ENCODE measurements around the gene RTTN. TPM values are rescaled to one million over a fixed set of nuclear protein-coding genes. Genes with fewer than 3 reads are reported as not detected.

RTTN gene
- total and polyA plus RNA-seq, 2 experiments from 2014 or later = 7.2 to 31.0 TPM

- Histone ChIP-seq H3F3A (replicated peaks; ENCODE audit: low read depth) (no peaks in the 10 kb centered on the region), H2AFZ (no peak overlapping the region), H3K27me3 (ENCODE audit: insufficient read depth) (no peaks in the 10 kb centered on the region), H3K4me1 (ENCODE audit: insufficient read depth) (peaks cover 20% of the 10 kb centered on the region), H4K20me1 (replicated peaks; ENCODE audit: insufficient read depth) (no peaks in the 10 kb centered on the region), H3K36me3 (ENCODE audit: insufficient read depth) (no peaks in the 10 kb centered on the region), H3K27ac (ENCODE audit: low read depth) (no peak overlapping the region), H3K79me2 (replicated peaks; ENCODE audit: insufficient read depth) (no peaks in the 10 kb centered on the region), H3K4me3 (no peak overlapping the region), H3K4me2 (no peak overlapping the region), H3K9me2 (ENCODE audit: insufficient read depth) (no peaks in the 10 kb centered on the region)
- peaks cover 25% of the 10 kb centered on the region for H3K4me1 Mint-ChIP-seq
- DNase-seq (ENCODE audit: low spot score) (no peak), ATAC-seq (peak; percentile 27; the same call in 1 of the 3 replicates)
- peaks cover 10% of the 10 kb centered on the region; the same call in 2 of the 3 replicates for H3K36me3 Mint-ChIP-seq (ENCODE audit: low read depth)
- no peaks in the 10 kb centered on the region for H3K27me3 Mint-ChIP-seq (ENCODE audit: insufficient read depth, low read depth, poor library complexity)
- H3K9me3 Mint-ChIP-seq = no peaks in the 10 kb centered on the region
- no peak overlapping the region for H3K4me3 Mint-ChIP-seq
- H3K27ac Mint-ChIP-seq = no peak overlapping the region
- TF ChIP-seq NANOG (IDR thresholded peaks at IDR 0.05; ENCODE audit: borderline replicate concordance) (no peak), CTCF (conservative IDR thresholded peaks at IDR 0.05; ENCODE audit: low read depth in 2 of 2) (no peak), ZNF114 (CRISPR knock-in tag; IDR thresholded peaks at IDR 0.05) (no peak), POLR2AphosphoS5 (IDR thresholded peaks at IDR 0.05; ENCODE audit: low read depth) (no peak), JUNB (IDR thresholded peaks at IDR 0.05; ENCODE audit: unreplicated experiment) (no peak), STAT1 (IDR thresholded peaks at IDR 0.05; ENCODE audit: unreplicated experiment) (no peak), EZH2 (IDR thresholded peaks at IDR 0.05; ENCODE audit: low read depth, unreplicated experiment) (no peak), EZH2phosphoT487 (IDR thresholded peaks at IDR 0.05; ENCODE audit: unreplicated experiment) (no peak), ETS1 (IDR thresholded peaks at IDR 0.05) (no peak), ZNF331 (CRISPR knock-in tag; IDR thresholded peaks at IDR 0.05; ENCODE audit: low read depth) (no peak), CREB1 (CRISPR knock-in tag; IDR thresholded peaks at IDR 0.05; ENCODE audit: low read depth) (no peak)
- TF ChIP-seq, protein P1, sequence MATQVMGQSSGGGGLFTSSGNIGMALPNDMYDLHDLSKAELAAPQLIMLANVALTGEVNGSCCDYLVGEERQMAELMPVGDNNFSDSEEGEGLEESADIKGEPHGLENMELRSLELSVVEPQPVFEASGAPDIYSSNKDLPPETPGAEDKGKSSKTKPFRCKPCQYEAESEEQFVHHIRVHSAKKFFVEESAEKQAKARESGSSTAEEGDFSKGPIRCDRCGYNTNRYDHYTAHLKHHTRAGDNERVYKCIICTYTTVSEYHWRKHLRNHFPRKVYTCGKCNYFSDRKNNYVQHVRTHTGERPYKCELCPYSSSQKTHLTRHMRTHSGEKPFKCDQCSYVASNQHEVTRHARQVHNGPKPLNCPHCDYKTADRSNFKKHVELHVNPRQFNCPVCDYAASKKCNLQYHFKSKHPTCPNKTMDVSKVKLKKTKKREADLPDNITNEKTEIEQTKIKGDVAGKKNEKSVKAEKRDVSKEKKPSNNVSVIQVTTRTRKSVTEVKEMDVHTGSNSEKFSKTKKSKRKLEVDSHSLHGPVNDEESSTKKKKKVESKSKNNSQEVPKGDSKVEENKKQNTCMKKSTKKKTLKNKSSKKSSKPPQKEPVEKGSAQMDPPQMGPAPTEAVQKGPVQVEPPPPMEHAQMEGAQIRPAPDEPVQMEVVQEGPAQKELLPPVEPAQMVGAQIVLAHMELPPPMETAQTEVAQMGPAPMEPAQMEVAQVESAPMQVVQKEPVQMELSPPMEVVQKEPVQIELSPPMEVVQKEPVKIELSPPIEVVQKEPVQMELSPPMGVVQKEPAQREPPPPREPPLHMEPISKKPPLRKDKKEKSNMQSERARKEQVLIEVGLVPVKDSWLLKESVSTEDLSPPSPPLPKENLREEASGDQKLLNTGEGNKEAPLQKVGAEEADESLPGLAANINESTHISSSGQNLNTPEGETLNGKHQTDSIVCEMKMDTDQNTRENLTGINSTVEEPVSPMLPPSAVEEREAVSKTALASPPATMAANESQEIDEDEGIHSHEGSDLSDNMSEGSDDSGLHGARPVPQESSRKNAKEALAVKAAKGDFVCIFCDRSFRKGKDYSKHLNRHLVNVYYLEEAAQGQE (IDR thresholded peaks at IDR 0.05; ENCODE audit: unreplicated experiment) = no peak
- TF ChIP-seq, protein P2, sequence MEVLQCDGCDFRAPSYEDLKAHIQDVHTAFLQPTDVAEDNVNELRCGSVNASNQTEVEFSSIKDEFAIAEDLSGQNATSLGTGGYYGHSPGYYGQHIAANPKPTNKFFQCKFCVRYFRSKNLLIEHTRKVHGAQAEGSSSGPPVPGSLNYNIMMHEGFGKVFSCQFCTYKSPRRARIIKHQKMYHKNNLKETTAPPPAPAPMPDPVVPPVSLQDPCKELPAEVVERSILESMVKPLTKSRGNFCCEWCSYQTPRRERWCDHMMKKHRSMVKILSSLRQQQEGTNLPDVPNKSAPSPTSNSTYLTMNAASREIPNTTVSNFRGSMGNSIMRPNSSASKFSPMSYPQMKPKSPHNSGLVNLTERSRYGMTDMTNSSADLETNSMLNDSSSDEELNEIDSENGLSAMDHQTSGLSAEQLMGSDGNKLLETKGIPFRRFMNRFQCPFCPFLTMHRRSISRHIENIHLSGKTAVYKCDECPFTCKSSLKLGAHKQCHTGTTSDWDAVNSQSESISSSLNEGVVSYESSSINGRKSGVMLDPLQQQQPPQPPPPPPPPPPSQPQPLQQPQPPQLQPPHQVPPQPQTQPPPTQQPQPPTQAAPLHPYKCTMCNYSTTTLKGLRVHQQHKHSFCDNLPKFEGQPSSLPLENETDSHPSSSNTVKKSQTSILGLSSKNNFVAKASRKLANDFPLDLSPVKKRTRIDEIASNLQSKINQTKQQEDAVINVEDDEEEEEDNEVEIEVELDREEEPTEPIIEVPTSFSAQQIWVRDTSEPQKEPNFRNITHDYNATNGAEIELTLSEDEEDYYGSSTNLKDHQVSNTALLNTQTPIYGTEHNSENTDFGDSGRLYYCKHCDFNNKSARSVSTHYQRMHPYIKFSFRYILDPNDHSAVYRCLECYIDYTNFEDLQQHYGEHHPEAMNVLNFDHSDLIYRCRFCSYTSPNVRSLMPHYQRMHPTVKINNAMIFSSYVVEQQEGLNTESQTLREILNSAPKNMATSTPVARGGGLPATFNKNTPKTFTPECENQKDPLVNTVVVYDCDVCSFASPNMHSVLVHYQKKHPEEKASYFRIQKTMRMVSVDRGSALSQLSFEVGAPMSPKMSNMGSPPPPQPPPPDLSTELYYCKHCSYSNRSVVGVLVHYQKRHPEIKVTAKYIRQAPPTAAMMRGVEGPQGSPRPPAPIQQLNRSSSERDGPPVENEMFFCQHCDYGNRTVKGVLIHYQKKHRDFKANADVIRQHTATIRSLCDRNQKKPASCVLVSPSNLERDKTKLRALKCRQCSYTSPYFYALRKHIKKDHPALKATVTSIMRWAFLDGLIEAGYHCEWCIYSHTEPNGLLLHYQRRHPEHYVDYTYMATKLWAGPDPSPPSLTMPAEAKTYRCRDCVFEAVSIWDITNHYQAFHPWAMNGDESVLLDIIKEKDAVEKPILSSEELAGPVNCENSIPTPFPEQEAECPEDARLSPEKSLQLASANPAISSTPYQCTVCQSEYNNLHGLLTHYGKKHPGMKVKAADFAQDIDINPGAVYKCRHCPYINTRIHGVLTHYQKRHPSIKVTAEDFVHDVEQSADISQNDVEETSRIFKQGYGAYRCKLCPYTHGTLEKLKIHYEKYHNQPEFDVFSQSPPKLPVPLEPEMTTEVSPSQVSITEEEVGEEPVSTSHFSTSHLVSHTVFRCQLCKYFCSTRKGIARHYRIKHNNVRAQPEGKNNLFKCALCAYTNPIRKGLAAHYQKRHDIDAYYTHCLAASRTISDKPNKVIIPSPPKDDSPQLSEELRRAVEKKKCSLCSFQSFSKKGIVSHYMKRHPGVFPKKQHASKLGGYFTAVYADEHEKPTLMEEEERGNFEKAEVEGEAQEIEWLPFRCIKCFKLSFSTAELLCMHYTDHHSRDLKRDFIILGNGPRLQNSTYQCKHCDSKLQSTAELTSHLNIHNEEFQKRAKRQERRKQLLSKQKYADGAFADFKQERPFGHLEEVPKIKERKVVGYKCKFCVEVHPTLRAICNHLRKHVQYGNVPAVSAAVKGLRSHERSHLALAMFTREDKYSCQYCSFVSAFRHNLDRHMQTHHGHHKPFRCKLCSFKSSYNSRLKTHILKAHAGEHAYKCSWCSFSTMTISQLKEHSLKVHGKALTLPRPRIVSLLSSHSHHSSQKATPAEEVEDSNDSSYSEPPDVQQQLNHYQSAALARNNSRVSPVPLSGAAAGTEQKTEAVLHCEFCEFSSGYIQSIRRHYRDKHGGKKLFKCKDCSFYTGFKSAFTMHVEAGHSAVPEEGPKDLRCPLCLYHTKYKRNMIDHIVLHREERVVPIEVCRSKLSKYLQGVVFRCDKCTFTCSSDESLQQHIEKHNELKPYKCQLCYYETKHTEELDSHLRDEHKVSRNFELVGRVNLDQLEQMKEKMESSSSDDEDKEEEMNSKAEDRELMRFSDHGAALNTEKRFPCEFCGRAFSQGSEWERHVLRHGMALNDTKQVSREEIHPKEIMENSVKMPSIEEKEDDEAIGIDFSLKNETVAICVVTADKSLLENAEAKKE (CRISPR knock-in tag; IDR thresholded peaks at IDR 0.05) = no peak
Observed at GRCh38 chr18:69999656-70000055, 205.8 kb downstream of the RTTN start.

Data from GM23338 (cell line).